GM21515 (cell line): ENCODE results near the gene DCXR.

Source experiments
- ATAC-seq: cut with Tn5 transposase; IDR thresholded peaks from one replicate; pipeline ENCODE4 v1.9.1; 2021; ENCODE audit not compliant: unreplicated experiment

DCXR gene

DNA sequence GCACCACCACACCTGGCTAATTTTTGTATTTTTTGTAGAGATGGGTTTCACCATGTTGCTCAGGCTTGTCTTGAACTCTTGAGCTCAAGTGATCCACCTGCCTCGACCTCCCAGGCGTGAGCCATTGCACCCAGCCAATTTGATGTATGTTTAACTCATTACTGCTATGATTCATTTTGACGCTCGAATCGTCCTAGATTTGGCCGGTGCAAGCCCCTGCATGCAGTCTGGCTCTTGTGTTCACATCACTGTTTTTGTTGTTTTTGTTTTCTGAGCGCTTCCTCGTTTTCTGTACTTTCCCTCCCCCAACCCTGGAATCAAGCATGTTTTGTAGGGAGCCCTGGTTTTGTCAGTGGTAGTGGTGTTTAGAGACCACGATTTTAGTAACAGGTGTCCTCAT lies 35.9 kb upstream of the DCXR start:
- no peak for ATAC-seq

- ATAC-seq, result no peak
These were observed 35.3 kb upstream of the DCXR start for GRCh38 chr17:82072827-82073226.

- ATAC-seq, result no peak
These were observed 33.1 kb upstream of the DCXR start for GRCh38 chr17:82070611-82071010.

- ATAC-seq, result peak; percentile 44
These were observed 28.3 kb upstream of the DCXR start, which contains the start of gene DUS1L for GRCh38 chr17:82065638-82066303. Gene DUS1L, minus strand, starts transcription at chr17:82065804. Its CDS starts 745 bp downstream, at chr17:82065059.

- ATAC-seq, result peak; percentile 15
These were observed 27.7 kb upstream of the DCXR start for GRCh38 chr17:82065193-82065637.

DNA sequence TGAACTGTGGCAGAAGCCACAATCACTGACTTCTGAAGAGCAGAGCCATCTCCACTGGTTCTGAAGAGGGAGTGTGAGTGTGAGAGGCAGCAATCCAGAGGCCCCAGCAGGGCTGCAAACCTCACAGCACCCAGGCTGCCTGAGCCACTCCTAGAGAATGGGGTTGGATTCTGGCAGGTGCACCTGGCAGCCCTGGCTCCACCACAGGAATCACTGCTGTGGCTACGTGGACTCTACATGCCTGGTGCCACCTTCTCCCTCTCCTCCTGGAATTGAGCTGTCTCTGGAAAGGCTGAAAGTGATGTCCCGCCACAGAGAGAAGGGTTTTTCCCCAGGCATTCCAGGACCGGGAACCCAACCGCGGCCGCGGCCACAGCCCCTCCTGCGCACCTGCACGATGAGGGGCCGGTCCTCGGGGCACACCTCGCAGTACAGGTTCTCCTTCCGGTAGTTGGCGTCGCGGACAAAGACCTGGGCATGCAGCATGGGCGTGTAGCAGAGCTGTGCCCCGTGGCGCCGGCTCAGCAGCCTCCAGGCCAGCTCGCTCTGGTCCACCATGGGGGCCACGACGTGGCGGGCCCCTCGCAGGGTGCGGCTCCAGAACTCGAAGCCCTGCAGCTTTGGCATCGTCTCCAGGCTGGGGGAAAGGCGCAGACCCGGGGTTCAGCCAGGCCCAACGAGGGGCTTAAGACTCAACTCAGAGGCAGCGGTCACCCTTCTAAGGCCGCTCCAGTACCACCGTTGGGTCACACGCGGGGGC lies 27.1 kb upstream of the DCXR start:
- ATAC-seq, result no peak

DNA sequence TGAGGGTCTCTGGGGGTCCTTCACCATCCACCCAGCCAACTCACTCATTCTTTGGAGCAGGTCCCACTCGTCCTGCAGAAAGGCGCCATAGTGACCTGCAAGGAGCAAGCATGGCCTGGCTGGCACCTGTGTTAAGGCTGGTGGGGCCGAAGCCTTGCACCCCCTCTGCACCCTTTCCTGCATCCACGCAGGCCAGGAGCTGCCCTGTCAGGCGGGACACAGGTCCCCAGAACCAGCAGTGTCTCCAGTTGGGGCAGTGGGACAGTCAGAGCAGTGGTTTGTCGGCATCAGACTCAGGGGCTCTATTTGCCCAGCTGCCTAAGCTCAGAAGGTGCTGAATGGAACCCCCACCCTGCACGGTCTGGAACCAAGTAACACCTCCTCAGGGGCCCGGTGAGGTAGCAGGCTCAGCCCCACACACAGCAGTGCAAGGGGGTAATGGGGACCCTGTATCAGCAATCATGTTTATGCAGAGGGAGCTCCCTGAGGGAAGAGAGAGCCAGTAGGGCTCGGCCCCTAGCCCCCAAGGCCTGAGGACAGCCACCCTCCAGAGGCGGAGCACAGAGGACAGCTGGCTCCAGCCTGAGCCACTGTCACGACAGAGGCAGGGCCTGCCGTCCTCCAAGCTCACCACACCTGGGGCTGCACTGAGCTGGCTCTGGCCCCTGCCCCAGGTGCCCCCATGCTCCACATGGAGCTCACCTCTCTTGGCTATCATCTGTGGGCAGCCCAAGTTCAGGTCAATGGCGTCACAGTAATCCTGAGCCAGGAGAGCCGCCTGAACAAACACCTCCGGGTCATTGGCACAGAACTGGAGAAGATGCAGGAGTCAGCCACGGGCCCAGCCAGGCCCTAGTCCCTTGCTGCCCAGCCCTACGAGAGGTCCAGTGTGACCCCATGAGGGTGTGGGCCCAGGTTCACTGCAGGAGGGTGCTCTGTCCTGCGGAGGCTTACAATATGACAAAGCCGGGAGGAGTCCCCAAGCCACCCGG lies 26.2 kb upstream of the DCXR start:
- no peak for ATAC-seq

GRCh38 chr17:82062984-82063368 lies 25.5 kb upstream of the DCXR start:
- no peak for ATAC-seq

DNA sequence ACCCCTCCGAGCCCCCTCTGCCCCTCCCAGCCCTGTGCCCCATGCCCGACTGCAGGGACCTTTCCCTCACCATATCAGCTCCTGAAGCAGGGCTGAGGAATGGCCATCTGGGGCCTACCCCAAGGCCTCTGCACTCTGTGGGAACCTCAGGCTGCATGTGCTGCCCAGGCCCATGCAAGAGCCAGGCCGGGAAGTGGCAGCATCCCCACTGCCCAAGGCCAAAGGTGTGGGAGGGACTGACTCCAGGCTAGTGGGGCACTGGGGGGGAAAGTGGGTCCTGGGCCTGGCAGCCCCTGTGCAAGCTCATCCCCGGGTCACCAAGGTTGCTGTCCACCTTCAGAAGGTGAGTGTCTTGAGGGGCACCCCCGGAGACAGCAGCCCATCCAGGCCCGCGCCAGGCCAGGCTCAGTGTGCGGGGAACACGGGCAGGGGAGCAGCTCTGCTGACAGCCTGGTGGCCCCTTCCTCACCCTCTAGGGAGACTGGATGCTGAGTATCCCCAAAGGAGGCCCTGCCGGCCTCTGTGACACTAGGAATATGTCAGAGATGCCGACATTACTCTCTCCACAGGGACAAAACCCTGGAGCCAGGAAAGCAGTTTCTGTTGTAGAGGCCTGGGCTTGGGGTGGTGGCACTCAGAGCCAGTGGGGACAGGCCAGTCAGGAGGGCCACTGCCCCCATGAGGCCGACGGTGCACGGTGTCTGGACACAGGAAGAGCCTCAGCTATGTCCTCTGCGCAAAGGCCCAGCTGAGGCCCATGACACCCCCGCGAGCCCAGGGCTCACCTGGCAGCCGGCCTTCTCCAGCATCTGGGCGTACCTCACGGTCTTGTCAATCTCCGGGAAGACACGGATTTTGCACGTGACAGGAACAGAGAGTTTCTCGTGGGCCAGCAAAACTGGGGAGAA lies 24.8 kb upstream of the DCXR start:
- ATAC-seq, result no peak

DNA sequence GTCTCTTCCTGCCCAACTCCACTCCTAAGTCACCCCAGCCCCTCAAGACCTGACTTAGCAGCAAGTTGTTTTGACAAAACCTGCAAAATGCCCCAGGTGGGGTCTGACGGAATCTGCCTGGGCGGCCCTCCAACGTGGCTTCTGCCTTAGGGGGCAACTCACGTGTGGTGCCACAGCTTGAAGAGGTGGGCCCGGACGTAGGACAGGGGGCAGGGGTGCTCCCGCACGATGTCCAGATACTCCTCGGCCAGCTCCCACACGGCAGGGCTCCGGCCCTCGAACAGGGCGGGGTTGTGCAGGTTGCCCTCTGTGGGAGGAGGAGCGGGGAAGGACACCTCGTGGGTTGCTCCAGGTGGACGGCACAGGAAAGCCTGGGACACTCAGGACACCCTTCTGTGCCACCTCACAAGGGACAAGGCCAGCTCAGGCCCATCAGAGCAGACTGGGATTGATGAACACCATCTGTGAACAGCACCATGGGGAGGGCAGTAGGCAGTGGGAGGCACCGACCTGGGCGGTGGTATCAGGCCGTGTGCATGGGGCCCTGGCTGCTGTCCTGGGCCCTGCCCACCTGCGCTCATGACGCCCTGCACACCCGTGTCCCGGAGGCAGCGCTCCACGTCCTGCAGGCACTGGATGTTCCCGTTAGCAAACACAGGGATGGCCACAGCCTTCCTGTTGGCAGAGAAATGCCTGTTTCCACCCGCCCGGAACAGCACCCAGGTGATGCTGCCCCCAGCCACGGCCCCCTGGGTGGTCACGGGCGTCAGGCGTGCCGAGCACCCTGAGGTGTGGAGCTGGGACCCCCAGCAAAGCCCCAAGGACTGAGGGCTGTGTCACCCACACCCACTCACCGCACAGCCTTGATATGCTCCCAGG lies 23.8 kb upstream of the DCXR start:
- ATAC-seq, result no peak

GRCh38 chr17:82060614-82061013 lies 23.1 kb upstream of the DCXR start:
- ATAC-seq, result no peak

- ATAC-seq, result no peak
These were observed 22.5 kb upstream of the DCXR start for GRCh38 chr17:82060001-82060380.

DNA sequence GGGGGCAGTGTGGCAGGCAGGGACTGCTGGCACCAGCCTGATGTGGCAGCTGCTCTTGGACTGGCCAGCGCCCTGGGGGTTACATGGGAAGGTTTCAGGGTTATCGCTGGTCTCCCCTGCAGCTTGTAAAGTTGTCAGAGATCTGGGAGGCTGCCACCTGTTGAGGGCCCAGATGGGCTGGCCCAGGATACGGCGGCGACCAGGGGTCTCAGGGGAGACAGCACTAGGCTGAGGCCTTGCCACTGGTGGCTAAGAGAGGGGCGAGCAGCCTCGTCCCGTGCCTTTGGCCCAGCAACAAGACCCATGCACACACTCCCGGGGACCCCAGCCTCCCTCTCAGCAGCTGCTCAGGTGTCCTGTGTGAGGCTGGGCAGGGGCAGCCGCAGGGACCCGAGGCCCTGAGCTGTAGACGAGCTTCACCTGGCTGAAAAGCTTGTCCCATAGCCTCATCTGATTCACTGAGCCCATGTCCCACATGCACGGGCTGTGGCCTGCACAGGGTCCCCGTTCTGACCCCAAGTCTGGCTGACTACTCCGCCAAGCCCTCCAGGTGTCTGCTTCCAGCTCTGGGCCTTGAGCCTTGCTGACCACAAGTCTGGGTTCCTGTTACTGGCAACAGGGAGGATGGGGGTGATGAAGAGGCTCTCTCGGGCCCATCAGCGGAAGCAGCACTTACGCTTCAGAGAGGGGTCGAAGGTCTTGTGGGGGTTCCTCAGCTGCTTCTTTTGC lies 21.9 kb upstream of the DCXR start:
- no peak for ATAC-seq

- ATAC-seq, result no peak
These were observed 21.4 kb upstream of the DCXR start for GRCh38 chr17:82058855-82059249.

- no peak for ATAC-seq
These were observed 20.8 kb upstream of the DCXR start for GRCh38 chr17:82058230-82058854.

DNA sequence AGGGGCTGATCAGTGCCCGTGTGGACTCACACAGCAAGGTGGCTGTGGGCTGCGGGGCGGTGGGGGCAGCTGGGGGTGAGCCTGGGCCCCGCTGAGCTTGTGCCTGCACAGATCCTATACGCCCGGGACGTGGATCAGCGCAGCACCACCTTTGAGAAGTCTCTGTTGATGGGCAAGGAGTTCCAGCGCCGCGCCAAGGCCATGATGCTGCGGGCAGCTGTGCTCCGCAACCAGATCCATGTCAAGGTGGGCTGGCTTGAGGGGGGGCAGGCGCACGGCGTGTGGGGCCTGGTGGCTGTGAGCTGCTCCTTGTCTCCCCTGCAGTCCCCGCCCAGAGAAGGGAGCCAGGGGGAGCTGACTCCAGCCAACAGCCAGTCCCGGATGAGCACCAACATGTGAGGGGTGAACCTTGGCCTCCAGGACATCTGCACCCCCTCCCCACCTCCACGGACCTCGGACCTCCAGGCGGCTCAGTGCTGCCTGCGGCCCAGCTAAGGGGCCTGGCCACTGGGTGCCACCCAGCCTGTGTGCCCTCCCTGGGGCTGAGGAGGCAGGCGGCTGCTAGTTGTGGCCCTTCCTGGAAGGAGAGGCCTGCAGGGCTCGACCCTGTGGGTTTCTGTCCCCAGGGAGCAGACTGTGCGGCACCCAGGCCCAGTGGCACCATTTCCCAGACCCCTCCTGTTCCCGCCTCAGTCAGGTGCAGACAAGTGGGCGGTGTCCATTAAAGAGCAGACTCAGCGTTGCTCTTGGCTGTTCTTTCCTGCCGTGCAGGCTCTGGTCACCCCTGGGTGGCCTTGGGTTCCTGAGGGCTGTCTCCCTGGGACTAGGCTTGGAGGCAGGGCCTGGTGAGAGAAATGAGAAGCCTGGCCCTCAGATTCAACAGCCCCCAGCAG lies 19.5 kb upstream of the DCXR start:
- no peak for ATAC-seq
